Transverse colon (tissue), 4 donors: ENCODE data around the gene POLD2. TPM values are rescaled to one million over a fixed set of nuclear protein-coding genes. Genes with fewer than 3 reads are reported as not detected.
"Not testable (repeated sequence)": the region's sequence is repeated elsewhere in the genome, so short reads cannot be mapped to it uniquely, and the experiment has no call there.

Experiments
- DNase-seq: peaks from one replicate; pipeline ENCODE4 v3.0.0-alpha.2; 2019
- H3K27ac ChIP-seq, 4 donors: fragments of 200-600 bp; sonication (generic); 2 replicates each; pipeline ENCODE4 v1.5.1; 2016 to 2018; ENCODE audit warnings: inconsistent platforms in 4 of 4
- H3K27me3 ChIP-seq: fragments of 200-600 bp; sonication (generic); 2 replicates; pipeline ENCODE4 v1.5.1; 2017; ENCODE audit warnings: inconsistent platforms
- H3K36me3 ChIP-seq, 4 donors: fragments of 200-600 bp; sonication (generic); 2 replicates each; pipeline ENCODE4 v1.5.1; 2017 to 2019; ENCODE audit warnings: inconsistent platforms in 4 of 4
- H3K4me1 ChIP-seq, 4 donors: fragments of 200-600 bp; sonication (generic); 2 replicates each; pipeline ENCODE4 v1.5.1; 2017 to 2020; ENCODE audit warnings: inconsistent platforms in 4 of 4
- H3K4me3 ChIP-seq, 4 donors: fragments of 200-600 bp; sonication (generic); 1 replicate in 1 of 4; 2 replicates in 3 of 4; pipeline versions ENCODE4 v1.5.1 to v1.6.1; 2017 to 2019; ENCODE audit warnings: inconsistent platforms in 4 of 4
- H3K9me3 ChIP-seq, 2 donors: fragments of 200-600 bp; sonication (generic); 2 replicates each; pipeline ENCODE4 v1.5.1; 2017 to 2019; ENCODE audit warnings: inconsistent platforms in 2 of 2
- EP300 ChIP-seq: sonication (generic); formaldehyde crosslinking; IDR thresholded peaks from one replicate; pipeline ENCODE4 v1.6.1; 2017; ENCODE audit warnings: antibody characterized with exemption, low read depth
- POLR2A ChIP-seq: fragments of 450-650 bp; IDR thresholded peaks from one replicate; pipeline ENCODE4 v1.6.1; 2016; ENCODE audit warnings: antibody characterized with exemption, mild to moderate bottlenecking, moderate library complexity
- POLR2AphosphoS5 ChIP-seq, 3 donors: sonication (generic); formaldehyde crosslinking; IDR thresholded peaks; one replicate each; pipeline ENCODE4 v1.6.1; 2016; ENCODE audit warnings: antibody characterized with exemption in 3 of 3
- WGBS, 2 donors: methylation state at CpG; one replicate each; pipeline ENCODE4 v1.1.5; 2018; ENCODE audit warnings: low coverage in 1 of 2; 5-methylcytosine and 5-hydroxymethylcytosine counted together
- in situ Hi-C, 4 donors: fragments of 200-750 bp; cut with MboI; loops; one replicate each; pipeline versions ENCODE4 v1.15.0 to v1.15.1; 2017; ENCODE audit warnings: low sequenced_read_pairs in 3 of 4, low pct_ligation_motif_present in 1 of 4, low pct_unique_long_range_greater_than_20kb in 1 of 4
- intact Hi-C: fragments of 100-400 bp; cut with DNase I; formaldehyde crosslinking; loops from one replicate; pipeline ENCODE4 v1.15.1; 2023; ENCODE audit warnings: low total_unique reads
- total RNA-seq, 4 donors: library from RNA; depleted of rRNA; stranded (reverse); fragments of >200 nt; gene quantifications; one replicate each; pipeline ENCODE4 v1.1.0, GENCODE V29; 2016
- TF ChIP-seq, protein P1 (sequence below), 5 experiments: fragments of 200-600 bp in 3 of 5; fragments of 450-650 bp in 2 of 5; sonication (generic) in 3 of 5; IDR thresholded peaks; 1 replicate in 2 of 5; 2 replicates in 3 of 5; pipeline ENCODE4 v1.5.1; 2016 to 2017; ENCODE audit warnings: antibody characterized with exemption in 5 of 5, inconsistent platforms in 3 of 5, mild to moderate bottlenecking in 2 of 5, moderate library complexity in 1 of 5

Gene POLD2
- total RNA-seq: 10 to 100 TPM; 20.1 to 32.7 (median 22.7) TPM

DNA sequence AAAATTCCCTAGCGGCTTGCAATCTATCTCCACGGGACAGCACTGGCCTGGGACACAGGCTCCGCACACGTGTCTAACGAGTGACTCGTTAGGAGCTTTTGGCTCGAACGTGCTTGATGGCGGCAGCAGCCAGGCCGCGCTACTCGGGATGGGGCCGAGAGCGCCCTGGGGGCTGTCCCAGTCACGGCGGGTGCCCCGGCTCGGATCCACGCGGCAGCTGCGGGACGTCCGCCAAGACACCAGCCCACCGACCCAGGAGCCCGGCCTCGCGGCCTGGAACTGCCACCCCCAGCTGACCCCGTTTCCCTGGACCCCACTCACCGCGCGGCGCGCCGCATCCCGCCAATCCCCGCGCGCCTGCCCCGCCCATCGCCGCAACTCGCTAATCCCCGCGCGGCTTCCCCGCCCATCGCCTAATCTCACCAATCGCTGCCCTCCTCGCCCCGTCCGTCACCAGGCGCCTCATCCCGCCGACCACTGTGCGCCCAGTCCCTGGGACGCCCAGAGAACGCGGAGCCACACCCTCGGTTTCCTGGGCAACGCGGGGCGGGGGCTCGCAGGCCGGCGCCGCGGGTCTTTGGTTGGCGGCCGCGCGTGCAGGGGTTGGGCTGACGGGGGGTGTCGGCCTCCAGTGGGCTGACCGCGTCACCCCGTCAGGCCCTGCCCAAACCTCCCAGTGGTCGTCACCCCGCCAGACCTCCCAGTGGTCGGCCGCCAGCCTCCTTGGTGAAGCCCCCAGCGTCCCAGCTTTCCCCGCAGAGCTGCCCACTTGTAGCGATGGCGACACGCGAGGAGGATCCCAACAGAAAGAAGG is at the start of gene POLD2:
Gene POLD2, minus strand, starts transcription at position 359 of the 814 bp plus-strand sequence. CDS start 1,495 bp downstream, outside the sequence.
- Histone ChIP-seq H3K4me1 (peaks cover 6 to 20% (median 7%) of the 10 kb centered on the region in 4 donors), H3K27me3 (no peaks in the 10 kb centered on the region), H3K4me3 (peak within 1 kb of the TSS; percentile 50 to 84 (median 68)), H3K36me3 (no peaks in the 10 kb centered on the region), H3K9me3 (no peaks in the 10 kb centered on the region), H3K27ac (peak within 1 kb of the TSS; percentile 84 to 90 (median 88))
- WGBS, 2 donors: 0 to 1% methylated on average over 4 to 45 of the region's 86 CpGs
- TF ChIP-seq, protein P1, sequence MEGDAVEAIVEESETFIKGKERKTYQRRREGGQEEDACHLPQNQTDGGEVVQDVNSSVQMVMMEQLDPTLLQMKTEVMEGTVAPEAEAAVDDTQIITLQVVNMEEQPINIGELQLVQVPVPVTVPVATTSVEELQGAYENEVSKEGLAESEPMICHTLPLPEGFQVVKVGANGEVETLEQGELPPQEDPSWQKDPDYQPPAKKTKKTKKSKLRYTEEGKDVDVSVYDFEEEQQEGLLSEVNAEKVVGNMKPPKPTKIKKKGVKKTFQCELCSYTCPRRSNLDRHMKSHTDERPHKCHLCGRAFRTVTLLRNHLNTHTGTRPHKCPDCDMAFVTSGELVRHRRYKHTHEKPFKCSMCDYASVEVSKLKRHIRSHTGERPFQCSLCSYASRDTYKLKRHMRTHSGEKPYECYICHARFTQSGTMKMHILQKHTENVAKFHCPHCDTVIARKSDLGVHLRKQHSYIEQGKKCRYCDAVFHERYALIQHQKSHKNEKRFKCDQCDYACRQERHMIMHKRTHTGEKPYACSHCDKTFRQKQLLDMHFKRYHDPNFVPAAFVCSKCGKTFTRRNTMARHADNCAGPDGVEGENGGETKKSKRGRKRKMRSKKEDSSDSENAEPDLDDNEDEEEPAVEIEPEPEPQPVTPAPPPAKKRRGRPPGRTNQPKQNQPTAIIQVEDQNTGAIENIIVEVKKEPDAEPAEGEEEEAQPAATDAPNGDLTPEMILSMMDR (IDR thresholded peaks at IDR 0.05): peak in 1 of 5 experiments; percentile 20
- TF ChIP-seq POLR2AphosphoS5 (IDR thresholded peaks at IDR 0.05): peak; percentile 55 to 74 (median 56)
- peak; percentile 68 for TF ChIP-seq POLR2A
- TF ChIP-seq EP300: no peak
- intact Hi-C loops: loop anchor here (5.0 kb wide), 1 partner anchor 246 kb away; no protein-coding TSS in a partner anchor
- in situ Hi-C loops: no loop called here
- DNase-seq: peak; percentile 98

DNA sequence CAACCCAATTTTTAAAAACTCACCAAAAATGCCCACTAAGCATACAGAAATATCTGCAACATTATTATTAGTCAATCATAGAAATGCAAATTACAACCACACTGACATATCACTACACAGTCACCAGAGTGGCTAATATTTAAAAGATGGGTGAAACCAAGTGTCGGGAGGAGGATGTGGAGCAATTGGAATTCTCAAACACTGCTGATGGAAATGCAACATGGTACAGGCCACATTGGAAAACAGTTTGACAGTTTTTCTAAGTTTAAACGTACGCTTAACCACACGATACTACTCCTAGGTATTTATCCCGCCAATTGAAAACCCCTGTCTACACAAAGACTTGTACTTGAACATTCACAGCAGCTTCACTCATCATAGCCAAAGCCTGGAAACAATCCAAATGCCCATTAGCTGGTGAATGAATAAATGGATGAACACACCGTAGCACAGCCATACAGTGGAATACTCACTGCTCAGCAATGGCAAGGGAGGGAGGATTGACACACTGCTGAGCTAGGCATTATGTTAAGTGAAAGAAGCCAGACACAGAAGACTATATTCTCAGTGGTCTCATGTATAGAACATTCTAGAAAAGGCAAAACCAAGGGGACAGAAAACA is 49.6 kb upstream of the POLD2 start:
- H3K27me3 ChIP-seq: no peaks in the 10 kb centered on the region
- H3K4me3 ChIP-seq: no peak overlapping the region
- no peaks in the 10 kb centered on the region for H3K36me3 ChIP-seq
- in situ Hi-C loops (no loop called here), intact Hi-C loops (no loop called here)
- no peaks in the 10 kb centered on the region for H3K4me1 ChIP-seq
- no peaks in the 10 kb centered on the region for H3K9me3 ChIP-seq
- no peak for DNase-seq
- TF ChIP-seq EP300: no peak
- TF ChIP-seq POLR2AphosphoS5 (IDR thresholded peaks at IDR 0.05): no peak
- no peak for TF ChIP-seq POLR2A
- TF ChIP-seq, protein P1 (IDR thresholded peaks at IDR 0.05): no peak
- no peak overlapping the region for H3K27ac ChIP-seq
- WGBS, 2 donors: 87 to 90% methylated on average over 6 of the region's 6 CpGs

DNA sequence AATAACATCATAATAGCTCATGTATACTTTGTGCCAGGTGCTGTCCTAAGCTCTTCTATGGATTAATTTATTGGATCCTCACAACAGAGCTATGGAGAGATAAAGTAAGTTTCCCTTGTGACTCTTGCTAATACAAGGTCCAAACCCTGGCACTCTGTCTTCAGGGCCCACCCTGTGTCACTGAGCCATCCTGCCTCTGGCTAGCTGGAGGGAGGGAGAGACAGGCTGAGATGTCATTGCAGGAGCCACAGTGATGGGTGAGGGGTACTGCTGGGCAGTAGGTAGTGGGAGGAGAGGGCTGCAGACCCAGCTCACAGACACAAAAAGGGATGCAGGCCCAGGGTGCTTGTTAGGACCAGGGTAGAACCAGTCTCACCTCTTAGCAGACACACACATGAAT is 49.0 kb upstream of the POLD2 start:
- in situ Hi-C loops (no loop called here), intact Hi-C loops (no loop called here)
- TF ChIP-seq POLR2AphosphoS5 (IDR thresholded peaks at IDR 0.05): no peak
- no peak for TF ChIP-seq POLR2A
- no peak for TF ChIP-seq EP300
- TF ChIP-seq, protein P1 (IDR thresholded peaks at IDR 0.05): no peak
- DNase-seq: no peak
- Histone ChIP-seq H3K9me3 (no peaks in the 10 kb centered on the region), H3K36me3 (no peaks in the 10 kb centered on the region), H3K27me3 (no peaks in the 10 kb centered on the region), H3K4me1 (no peaks in the 10 kb centered on the region), H3K4me3 (no peak overlapping the region), H3K27ac (no peak overlapping the region)

DNA sequence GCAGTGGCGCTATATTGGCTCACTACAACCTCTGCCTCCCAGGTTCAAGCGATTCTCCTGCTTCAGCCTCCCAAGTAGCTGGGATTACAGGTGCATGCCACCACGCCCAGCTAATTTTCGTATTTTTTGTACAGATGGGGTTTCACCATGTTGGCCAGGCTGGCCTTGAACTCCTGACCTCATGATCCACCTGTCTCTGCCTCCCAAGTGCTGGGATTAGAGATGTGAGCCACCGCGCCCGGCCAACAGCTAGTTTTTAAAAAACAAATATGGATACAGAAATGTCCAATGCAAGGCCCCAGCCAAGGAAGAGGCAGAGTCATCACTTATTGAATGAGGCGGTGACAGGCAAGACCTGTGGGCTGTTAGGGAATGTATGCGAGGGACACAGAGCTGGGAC is 48.6 kb upstream of the POLD2 start:
- H3K4me1 ChIP-seq, H3K27me3 ChIP-seq, in situ Hi-C loops, DNase-seq, intact Hi-C loops, H3K9me3 ChIP-seq, H3K36me3 ChIP-seq, H3K27ac ChIP-seq, H3K4me3 ChIP-seq: not testable (repeated sequence)
- WGBS, 2 donors: 93 to 97% methylated on average over 7 to 9 of the region's 9 CpGs
